GM23338 (cell line): ENCODE data around the gene TSPAN19. TPM values are rescaled to one million over a fixed set of nuclear protein-coding genes. Genes with fewer than 3 reads are reported as not detected.

ENCODE experiments used
- EZH2phosphoT487 ChIP-seq: fragments of 200-600 bp; sonication (generic); IDR thresholded peaks from one replicate; pipeline ENCODE4 v1.8.1; 2018; ENCODE audit warnings: antibody characterized with exemption; ENCODE audit not compliant: unreplicated experiment
- NANOG ChIP-seq: IDR thresholded peaks from 2 replicates; pipeline ENCODE4 v1.6.1; 2016; ENCODE audit warnings: antibody characterized with exemption, borderline replicate concordance
- POLR2AphosphoS5 ChIP-seq: IDR thresholded peaks from 2 replicates; pipeline ENCODE4 v1.6.1; 2016; ENCODE audit warnings: antibody characterized with exemption, low read depth
- STAT1 ChIP-seq: IDR thresholded peaks from one replicate; pipeline ENCODE4 v1.6.1; 2016; ENCODE audit warnings: antibody characterized with exemption; ENCODE audit not compliant: unreplicated experiment
- ZNF114 ChIP-seq: fragments of 250-450 bp; sonication (Bioruptor Pico); IDR thresholded peaks from 2 replicates; pipeline ENCODE4 v1.5.0; 2020; ENCODE audit warnings: mild to moderate bottlenecking, moderate library complexity
- ZNF331 ChIP-seq: fragments of 250-450 bp; sonication (Bioruptor Pico); IDR thresholded peaks from 2 replicates; pipeline ENCODE4 v1.5.0; 2020; ENCODE audit warnings: low read depth, mild to moderate bottlenecking, moderate library complexity
- polyA plus RNA-seq: library from polyadenylated mRNA; unstranded; fragments of >200 nt; fragmentation: Nextera tagmentation; extraction: Ambion mirVana; gene quantifications from 2 replicates; pipeline ENCODE4 v1.2.1, GENCODE V29; 2016
- total RNA-seq: library from RNA; depleted of rRNA; stranded (reverse); fragments of >200 nt; shearing (Covaris generic); gene quantifications from 2 replicates; pipeline ENCODE4 v1.2.3, GENCODE V29; 2014
- TF ChIP-seq, protein P1 (sequence below): fragments of 250-450 bp; sonication (Bioruptor Pico); IDR thresholded peaks from 2 replicates; pipeline ENCODE4 v1.5.0; 2020; ENCODE audit warnings: mild to moderate bottlenecking, moderate library complexity
- TF ChIP-seq, protein P2 (sequence below): IDR thresholded peaks from one replicate; pipeline ENCODE4 v1.6.1; 2018; ENCODE audit warnings: antibody characterized with exemption; ENCODE audit not compliant: unreplicated experiment
- TF ChIP-seq, protein P3 (sequence below): IDR thresholded peaks from 2 replicates; pipeline ENCODE4 v1.6.1; 2016; ENCODE audit warnings: antibody characterized with exemption

The TSPAN19 gene
- total and polyA plus RNA-seq, 2 experiments from 2014 or later: 0.44 to 0.80 TPM

DNA sequence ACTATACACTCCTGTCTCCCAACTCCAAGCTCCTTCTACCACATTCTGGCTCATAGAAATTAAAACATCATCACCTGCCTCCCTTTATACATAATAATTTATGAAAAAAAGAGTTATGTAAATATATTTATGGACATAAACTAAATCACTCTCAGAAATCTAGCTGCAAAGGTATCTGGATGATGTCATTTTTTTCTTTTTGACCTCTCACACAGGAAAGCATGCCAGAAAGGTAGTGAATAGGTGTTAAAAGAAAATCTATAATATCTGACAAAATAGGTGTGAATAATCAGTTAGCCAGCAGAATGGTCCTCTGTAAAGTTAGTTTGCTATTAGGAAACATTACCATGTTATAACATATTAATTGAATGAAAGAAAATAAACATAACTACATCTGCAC, 7.8 kb upstream of the TSPAN19 start (continued):
- TF ChIP-seq, protein P1, sequence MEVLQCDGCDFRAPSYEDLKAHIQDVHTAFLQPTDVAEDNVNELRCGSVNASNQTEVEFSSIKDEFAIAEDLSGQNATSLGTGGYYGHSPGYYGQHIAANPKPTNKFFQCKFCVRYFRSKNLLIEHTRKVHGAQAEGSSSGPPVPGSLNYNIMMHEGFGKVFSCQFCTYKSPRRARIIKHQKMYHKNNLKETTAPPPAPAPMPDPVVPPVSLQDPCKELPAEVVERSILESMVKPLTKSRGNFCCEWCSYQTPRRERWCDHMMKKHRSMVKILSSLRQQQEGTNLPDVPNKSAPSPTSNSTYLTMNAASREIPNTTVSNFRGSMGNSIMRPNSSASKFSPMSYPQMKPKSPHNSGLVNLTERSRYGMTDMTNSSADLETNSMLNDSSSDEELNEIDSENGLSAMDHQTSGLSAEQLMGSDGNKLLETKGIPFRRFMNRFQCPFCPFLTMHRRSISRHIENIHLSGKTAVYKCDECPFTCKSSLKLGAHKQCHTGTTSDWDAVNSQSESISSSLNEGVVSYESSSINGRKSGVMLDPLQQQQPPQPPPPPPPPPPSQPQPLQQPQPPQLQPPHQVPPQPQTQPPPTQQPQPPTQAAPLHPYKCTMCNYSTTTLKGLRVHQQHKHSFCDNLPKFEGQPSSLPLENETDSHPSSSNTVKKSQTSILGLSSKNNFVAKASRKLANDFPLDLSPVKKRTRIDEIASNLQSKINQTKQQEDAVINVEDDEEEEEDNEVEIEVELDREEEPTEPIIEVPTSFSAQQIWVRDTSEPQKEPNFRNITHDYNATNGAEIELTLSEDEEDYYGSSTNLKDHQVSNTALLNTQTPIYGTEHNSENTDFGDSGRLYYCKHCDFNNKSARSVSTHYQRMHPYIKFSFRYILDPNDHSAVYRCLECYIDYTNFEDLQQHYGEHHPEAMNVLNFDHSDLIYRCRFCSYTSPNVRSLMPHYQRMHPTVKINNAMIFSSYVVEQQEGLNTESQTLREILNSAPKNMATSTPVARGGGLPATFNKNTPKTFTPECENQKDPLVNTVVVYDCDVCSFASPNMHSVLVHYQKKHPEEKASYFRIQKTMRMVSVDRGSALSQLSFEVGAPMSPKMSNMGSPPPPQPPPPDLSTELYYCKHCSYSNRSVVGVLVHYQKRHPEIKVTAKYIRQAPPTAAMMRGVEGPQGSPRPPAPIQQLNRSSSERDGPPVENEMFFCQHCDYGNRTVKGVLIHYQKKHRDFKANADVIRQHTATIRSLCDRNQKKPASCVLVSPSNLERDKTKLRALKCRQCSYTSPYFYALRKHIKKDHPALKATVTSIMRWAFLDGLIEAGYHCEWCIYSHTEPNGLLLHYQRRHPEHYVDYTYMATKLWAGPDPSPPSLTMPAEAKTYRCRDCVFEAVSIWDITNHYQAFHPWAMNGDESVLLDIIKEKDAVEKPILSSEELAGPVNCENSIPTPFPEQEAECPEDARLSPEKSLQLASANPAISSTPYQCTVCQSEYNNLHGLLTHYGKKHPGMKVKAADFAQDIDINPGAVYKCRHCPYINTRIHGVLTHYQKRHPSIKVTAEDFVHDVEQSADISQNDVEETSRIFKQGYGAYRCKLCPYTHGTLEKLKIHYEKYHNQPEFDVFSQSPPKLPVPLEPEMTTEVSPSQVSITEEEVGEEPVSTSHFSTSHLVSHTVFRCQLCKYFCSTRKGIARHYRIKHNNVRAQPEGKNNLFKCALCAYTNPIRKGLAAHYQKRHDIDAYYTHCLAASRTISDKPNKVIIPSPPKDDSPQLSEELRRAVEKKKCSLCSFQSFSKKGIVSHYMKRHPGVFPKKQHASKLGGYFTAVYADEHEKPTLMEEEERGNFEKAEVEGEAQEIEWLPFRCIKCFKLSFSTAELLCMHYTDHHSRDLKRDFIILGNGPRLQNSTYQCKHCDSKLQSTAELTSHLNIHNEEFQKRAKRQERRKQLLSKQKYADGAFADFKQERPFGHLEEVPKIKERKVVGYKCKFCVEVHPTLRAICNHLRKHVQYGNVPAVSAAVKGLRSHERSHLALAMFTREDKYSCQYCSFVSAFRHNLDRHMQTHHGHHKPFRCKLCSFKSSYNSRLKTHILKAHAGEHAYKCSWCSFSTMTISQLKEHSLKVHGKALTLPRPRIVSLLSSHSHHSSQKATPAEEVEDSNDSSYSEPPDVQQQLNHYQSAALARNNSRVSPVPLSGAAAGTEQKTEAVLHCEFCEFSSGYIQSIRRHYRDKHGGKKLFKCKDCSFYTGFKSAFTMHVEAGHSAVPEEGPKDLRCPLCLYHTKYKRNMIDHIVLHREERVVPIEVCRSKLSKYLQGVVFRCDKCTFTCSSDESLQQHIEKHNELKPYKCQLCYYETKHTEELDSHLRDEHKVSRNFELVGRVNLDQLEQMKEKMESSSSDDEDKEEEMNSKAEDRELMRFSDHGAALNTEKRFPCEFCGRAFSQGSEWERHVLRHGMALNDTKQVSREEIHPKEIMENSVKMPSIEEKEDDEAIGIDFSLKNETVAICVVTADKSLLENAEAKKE (CRISPR knock-in tag): no peak
- TF ChIP-seq POLR2AphosphoS5 (no peak), ZNF331 (CRISPR knock-in tag) (no peak), NANOG (no peak), ZNF114 (CRISPR knock-in tag) (no peak), STAT1 (no peak), EZH2phosphoT487 (no peak)
- TF ChIP-seq, protein P2, sequence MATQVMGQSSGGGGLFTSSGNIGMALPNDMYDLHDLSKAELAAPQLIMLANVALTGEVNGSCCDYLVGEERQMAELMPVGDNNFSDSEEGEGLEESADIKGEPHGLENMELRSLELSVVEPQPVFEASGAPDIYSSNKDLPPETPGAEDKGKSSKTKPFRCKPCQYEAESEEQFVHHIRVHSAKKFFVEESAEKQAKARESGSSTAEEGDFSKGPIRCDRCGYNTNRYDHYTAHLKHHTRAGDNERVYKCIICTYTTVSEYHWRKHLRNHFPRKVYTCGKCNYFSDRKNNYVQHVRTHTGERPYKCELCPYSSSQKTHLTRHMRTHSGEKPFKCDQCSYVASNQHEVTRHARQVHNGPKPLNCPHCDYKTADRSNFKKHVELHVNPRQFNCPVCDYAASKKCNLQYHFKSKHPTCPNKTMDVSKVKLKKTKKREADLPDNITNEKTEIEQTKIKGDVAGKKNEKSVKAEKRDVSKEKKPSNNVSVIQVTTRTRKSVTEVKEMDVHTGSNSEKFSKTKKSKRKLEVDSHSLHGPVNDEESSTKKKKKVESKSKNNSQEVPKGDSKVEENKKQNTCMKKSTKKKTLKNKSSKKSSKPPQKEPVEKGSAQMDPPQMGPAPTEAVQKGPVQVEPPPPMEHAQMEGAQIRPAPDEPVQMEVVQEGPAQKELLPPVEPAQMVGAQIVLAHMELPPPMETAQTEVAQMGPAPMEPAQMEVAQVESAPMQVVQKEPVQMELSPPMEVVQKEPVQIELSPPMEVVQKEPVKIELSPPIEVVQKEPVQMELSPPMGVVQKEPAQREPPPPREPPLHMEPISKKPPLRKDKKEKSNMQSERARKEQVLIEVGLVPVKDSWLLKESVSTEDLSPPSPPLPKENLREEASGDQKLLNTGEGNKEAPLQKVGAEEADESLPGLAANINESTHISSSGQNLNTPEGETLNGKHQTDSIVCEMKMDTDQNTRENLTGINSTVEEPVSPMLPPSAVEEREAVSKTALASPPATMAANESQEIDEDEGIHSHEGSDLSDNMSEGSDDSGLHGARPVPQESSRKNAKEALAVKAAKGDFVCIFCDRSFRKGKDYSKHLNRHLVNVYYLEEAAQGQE: no peak
- TF ChIP-seq, protein P3, sequence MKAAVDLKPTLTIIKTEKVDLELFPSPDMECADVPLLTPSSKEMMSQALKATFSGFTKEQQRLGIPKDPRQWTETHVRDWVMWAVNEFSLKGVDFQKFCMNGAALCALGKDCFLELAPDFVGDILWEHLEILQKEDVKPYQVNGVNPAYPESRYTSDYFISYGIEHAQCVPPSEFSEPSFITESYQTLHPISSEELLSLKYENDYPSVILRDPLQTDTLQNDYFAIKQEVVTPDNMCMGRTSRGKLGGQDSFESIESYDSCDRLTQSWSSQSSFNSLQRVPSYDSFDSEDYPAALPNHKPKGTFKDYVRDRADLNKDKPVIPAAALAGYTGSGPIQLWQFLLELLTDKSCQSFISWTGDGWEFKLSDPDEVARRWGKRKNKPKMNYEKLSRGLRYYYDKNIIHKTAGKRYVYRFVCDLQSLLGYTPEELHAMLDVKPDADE: no peak
